Sigmoid colon (tissue), 7 donors: ENCODE data around the gene F10. TPM values are rescaled to one million over a fixed set of nuclear protein-coding genes. Genes with fewer than 3 reads are reported as not detected.

Source experiments
- DNase-seq: peaks from one replicate; pipeline ENCODE4 v3.0.0-alpha.2; 2019
- H3K27ac ChIP-seq, 4 donors: fragments of 200-600 bp; sonication (generic); one replicate each; pipeline ENCODE4 v1.5.1; 2016 to 2019; ENCODE audit warnings: mild to moderate bottlenecking in 1 of 4
- H3K27me3 ChIP-seq, 3 donors: fragments of 200-600 bp; sonication (generic); one replicate each; pipeline ENCODE4 v1.5.1; 2019; ENCODE audit warnings: mild to moderate bottlenecking in 1 of 3
- H3K36me3 ChIP-seq, 4 donors: fragments of 200-600 bp; sonication (generic); one replicate each; pipeline ENCODE4 v1.5.1; 2016 to 2019
- H3K4me1 ChIP-seq, 4 donors: fragments of 200-600 bp; sonication (generic); one replicate each; pipeline ENCODE4 v1.5.1; 2017 to 2019
- H3K4me3 ChIP-seq, 4 donors: fragments of 200-600 bp; sonication (generic); one replicate each; pipeline ENCODE4 v1.5.1; 2017 to 2019; ENCODE audit warnings: mild to moderate bottlenecking in 2 of 4, moderate library complexity in 1 of 4
- H3K9me3 ChIP-seq, 4 donors: fragments of 200-600 bp in 3 of 4; sonication (generic) in 3 of 4; one replicate each; pipeline versions ENCODE4 v1.5.1 to v1.6.1; 2013 to 2019
- EP300 ChIP-seq, 4 donors: sonication (generic); formaldehyde crosslinking; IDR thresholded peaks; one replicate each; pipeline ENCODE4 v1.6.1; 2017; ENCODE audit warnings: antibody characterized with exemption in 4 of 4
- POLR2A ChIP-seq, 2 donors: fragments of 450-650 bp; IDR thresholded peaks; one replicate each; pipeline ENCODE4 v1.6.1; 2016; ENCODE audit warnings: antibody characterized with exemption in 2 of 2, mild to moderate bottlenecking in 2 of 2, moderate library complexity in 2 of 2
- POLR2AphosphoS5 ChIP-seq, 4 donors: sonication (generic); formaldehyde crosslinking; IDR thresholded peaks; one replicate each; pipeline ENCODE4 v1.6.1; 2017; ENCODE audit warnings: antibody characterized with exemption in 4 of 4
- WGBS, 2 donors: extraction: QIAGEN DNeasy Blood & Tissue Kit; methylation state at CpG; one replicate each; pipeline ENCODE4 v1.1.7; 2013; 5-methylcytosine and 5-hydroxymethylcytosine counted together
- intact Hi-C: fragments of 100-400 bp; cut with DNase I; formaldehyde crosslinking; loops from one replicate; pipeline ENCODE4 v1.15.1; 2023
- polyA plus RNA-seq, 3 donors: library from polyadenylated mRNA; stranded (reverse); fragments of 200-250 nt; gene quantifications; one replicate each; pipeline ENCODE4 v1.2.3, GENCODE V29; 2013
- total RNA-seq, 4 donors: library from RNA; depleted of rRNA; stranded (reverse); fragments of >200 nt; gene quantifications; one replicate each; pipeline ENCODE4 v1.1.0, GENCODE V29; 2016
- TF ChIP-seq, protein P1 (sequence below), 4 experiments: fragments of 450-650 bp in 3 of 4; fragments of 200-600 bp in 1 of 4; IDR thresholded peaks; one replicate each; pipeline ENCODE4 v1.5.1; 2016 to 2019; ENCODE audit warnings: antibody characterized with exemption in 4 of 4, mild to moderate bottlenecking in 3 of 4, moderate library complexity in 2 of 4
- donor health status: healthy with polysubstance abuse.
- donor health status: Bipolar disorder and iron deficiency.
- donor health status: healthy.

Gene F10
- total and polyA plus RNA-seq, 7 donors, result 2.4 to 10.0 (median 4.9) TPM; not detected in 1

DNA sequence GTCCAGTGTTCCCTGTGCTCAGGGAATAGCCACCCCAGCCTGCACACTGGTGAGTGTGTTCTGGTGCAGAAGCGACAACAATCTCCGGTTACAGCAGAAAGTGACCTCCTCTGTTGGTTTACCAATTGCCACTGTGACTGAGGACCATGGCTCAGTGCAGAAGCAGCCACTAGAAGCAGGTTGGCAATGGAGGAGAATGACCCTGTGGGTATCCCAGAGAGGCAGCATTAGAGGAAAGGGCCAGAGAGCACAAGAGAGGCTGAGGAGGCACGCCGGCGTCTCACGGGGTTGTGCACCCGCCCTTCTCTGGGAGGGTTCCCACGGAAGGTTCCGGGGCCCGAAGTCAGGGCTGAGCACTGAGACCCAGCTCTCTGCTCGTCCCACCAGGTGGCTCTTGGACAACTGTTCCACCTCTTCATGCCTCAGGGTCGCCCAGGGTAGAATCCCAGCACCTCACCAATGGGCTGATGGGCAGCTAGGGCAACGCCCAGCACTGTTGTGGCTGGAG lies 49.9 kb downstream of the F10 start:
- Histone ChIP-seq H3K27me3 (no peaks in the 10 kb centered on the region), H3K4me1 (no peaks in the 10 kb centered on the region), H3K4me3 (no peak overlapping the region), H3K36me3 (peaks cover 8 to 63% (median 25%) of the 10 kb centered on the region in 4 donors), H3K9me3 (no peaks in the 10 kb centered on the region), H3K27ac (no peak overlapping the region)
- TF ChIP-seq, protein P1, sequence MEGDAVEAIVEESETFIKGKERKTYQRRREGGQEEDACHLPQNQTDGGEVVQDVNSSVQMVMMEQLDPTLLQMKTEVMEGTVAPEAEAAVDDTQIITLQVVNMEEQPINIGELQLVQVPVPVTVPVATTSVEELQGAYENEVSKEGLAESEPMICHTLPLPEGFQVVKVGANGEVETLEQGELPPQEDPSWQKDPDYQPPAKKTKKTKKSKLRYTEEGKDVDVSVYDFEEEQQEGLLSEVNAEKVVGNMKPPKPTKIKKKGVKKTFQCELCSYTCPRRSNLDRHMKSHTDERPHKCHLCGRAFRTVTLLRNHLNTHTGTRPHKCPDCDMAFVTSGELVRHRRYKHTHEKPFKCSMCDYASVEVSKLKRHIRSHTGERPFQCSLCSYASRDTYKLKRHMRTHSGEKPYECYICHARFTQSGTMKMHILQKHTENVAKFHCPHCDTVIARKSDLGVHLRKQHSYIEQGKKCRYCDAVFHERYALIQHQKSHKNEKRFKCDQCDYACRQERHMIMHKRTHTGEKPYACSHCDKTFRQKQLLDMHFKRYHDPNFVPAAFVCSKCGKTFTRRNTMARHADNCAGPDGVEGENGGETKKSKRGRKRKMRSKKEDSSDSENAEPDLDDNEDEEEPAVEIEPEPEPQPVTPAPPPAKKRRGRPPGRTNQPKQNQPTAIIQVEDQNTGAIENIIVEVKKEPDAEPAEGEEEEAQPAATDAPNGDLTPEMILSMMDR (IDR thresholded peaks at IDR 0.05), result no peak
- TF ChIP-seq POLR2AphosphoS5 (IDR thresholded peaks at IDR 0.05), result no peak
- TF ChIP-seq POLR2A (IDR thresholded peaks at IDR 0.05), result no peak
- no peak for DNase-seq
- intact Hi-C loops, result no loop called here
- WGBS, 2 donors, result 94 to 96% methylated on average over 13 of the region's 13 CpGs

DNA sequence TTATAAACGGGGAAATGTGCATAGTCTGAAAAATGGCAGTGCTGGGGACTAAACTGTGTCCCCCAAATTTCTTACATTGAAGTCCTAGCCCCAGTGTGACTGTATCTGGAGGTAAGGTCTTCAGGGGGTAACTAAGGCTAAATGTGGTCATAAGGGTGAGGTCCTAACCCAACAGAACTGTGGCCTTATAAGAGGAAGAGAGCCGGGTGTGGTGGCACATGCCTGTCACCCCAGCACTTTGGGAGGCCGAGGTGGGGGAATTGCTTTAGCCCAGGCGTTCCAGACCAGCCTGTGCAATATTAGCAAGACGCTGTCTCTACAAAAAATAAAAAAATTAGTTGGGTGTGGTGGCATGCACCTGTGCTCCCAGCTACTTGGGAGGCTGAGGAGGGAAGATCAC lies 53.7 kb downstream of the F10 start:
- TF ChIP-seq EP300 (IDR thresholded peaks at IDR 0.05) (no peak), POLR2A (IDR thresholded peaks at IDR 0.05) (no peak), POLR2AphosphoS5 (IDR thresholded peaks at IDR 0.05) (no peak)
- TF ChIP-seq, protein P1 (IDR thresholded peaks at IDR 0.05), result no peak
- no peaks in the 10 kb centered on the region for H3K9me3 ChIP-seq
- WGBS, 2 donors, result 47 to 55% methylated on average over 5 of the region's 5 CpGs
- H3K27ac ChIP-seq, result no peak overlapping the region
- no peak for DNase-seq
- intact Hi-C loops, result no loop called here
- H3K27me3 ChIP-seq, result no peaks in the 10 kb centered on the region
- peaks cover 22 to 91% (median 59%) of the 10 kb centered on the region in 4 donors for H3K36me3 ChIP-seq
- peaks cover 0 to 4% (median 0%) of the 10 kb centered on the region in 4 donors for H3K4me1 ChIP-seq
- H3K4me3 ChIP-seq, result no peak overlapping the region

DNA sequence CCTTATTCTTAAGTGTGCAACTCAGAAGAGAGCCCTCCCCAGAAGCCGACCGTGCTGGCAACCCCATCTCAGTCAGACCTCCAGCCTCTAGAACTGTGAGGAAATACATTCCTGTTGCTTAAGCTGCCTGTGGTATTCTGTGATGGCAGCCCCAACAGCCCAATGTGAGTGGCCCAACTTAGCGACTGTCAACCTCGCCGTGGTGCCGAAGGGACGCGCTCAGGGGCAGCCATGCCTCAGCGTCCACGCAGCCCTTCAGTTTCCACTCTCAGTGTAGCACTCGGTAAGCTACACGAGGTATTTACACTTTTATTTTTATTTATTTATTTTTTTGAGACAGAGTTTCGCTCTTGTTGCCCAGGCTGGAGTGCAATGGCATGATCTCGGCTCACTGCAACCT lies 54.2 kb downstream of the F10 start:
- 98% methylated on average over 14 of the region's 14 CpGs for WGBS, 2 donors
- H3K4me3 ChIP-seq, result no peak overlapping the region
- H3K27ac ChIP-seq, result no peak overlapping the region
- no peaks in the 10 kb centered on the region for H3K27me3 ChIP-seq
- H3K4me1 ChIP-seq, result peaks cover 0 to 4% (median 0%) of the 10 kb centered on the region in 4 donors
- peaks cover 22 to 89% (median 62%) of the 10 kb centered on the region in 4 donors for H3K36me3 ChIP-seq
- intact Hi-C loops, result no loop called here
- no peak for DNase-seq
- no peaks in the 10 kb centered on the region for H3K9me3 ChIP-seq
- TF ChIP-seq POLR2A (IDR thresholded peaks at IDR 0.05), result no peak
- TF ChIP-seq, protein P1 (IDR thresholded peaks at IDR 0.05), result no peak
- TF ChIP-seq EP300 (IDR thresholded peaks at IDR 0.05), result no peak
- no peak for TF ChIP-seq POLR2AphosphoS5 (IDR thresholded peaks at IDR 0.05)

DNA sequence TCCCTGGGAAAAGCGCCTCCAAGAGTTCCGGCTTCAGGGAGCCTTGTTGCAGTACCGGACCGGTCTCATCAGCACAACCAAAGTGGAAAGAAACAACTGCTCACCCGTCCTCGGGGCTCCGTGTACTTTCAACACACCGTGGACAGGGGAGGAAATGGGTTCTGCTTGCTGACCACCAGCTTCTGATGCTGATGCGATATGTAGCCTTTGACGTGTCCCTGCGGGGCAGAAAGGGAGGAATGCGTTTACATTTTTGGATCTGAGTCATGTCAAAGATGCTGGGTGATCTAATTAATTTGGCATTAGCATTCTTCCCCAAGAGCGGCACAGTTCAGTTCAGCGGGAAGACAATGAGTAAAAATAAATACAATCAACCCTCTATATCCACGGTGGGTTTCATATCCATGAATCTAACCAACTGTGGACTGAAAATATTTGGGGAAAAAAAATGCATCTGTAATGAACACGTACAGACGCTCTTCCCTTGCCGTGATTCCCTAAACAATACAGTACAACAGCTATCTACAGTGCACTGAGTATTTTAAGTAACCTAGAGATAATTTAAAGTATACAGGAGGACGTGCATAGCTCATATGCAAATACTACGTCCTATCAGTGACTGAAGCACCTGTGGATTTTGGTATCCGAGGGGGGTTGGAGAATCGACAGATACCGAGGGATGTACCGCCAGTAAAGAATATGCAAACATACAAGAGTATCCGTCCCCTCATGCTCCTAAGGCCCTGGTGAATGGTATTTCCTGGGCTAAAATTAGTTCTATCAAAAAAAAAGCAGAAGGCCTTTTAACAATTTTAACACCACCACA lies 55.7 kb downstream of the F10 start:
- Histone ChIP-seq H3K4me3 (no peak overlapping the region), H3K4me1 (peaks cover 0 to 4% (median 0%) of the 10 kb centered on the region in 4 donors), H3K27me3 (no peaks in the 10 kb centered on the region), H3K36me3 (peaks cover 22 to 90% (median 66%) of the 10 kb centered on the region in 4 donors), H3K27ac (peak overlapping the region in 2 of 4 donors; percentile 15 to 45), H3K9me3 (no peaks in the 10 kb centered on the region)
- 88 to 93% methylated on average over 25 of the region's 25 CpGs for WGBS, 2 donors
- intact Hi-C loops, result no loop called here
- TF ChIP-seq POLR2A (IDR thresholded peaks at IDR 0.05), result no peak
- no peak for TF ChIP-seq POLR2AphosphoS5 (IDR thresholded peaks at IDR 0.05)
- TF ChIP-seq EP300 (IDR thresholded peaks at IDR 0.05), result no peak
- TF ChIP-seq, protein P1 (IDR thresholded peaks at IDR 0.05), result no peak
- no peak for DNase-seq
